Endothelial cell of umbilical vein (primary cell): ENCODE data around the gene RUNX2. TPM values are rescaled to one million over a fixed set of nuclear protein-coding genes. Genes with fewer than 3 reads are reported as not detected.

Experiments
- BruUV-seq: library from RNA; stranded (reverse); fragments of 400-500 nt; replicated peaks from 2 replicates; lab custom pipeline; 2021; lab: Mats Ljungman, UMichigan
- CTCF ChIA-PET: fragments of 300-600, 350-600 bp; sonication (Branson Sonifier 250); formaldehyde crosslinking; loops from one replicate; lab custom pipeline; 2021; ENCODE audit warnings: antibody characterized with exemption, inconsistent platforms; lab: Charles Lee
- POLR2A ChIA-PET: fragments of 300-600, 350-600 bp; sonication (Branson Sonifier 250); formaldehyde crosslinking; loops from one replicate; lab custom pipeline; 2021; ENCODE audit warnings: antibody characterized with exemption, inconsistent platforms; lab: Charles Lee
- DNase-seq: peaks from one replicate; pipeline ENCODE4 v3.0.0-alpha.2; 2011; ENCODE audit warnings: low read depth, low spot score
- FAIRE-seq: peaks from 2 replicates; lab custom pipeline; 2011; peaks lifted over from hg19 to GRCh38; lab: Jason Lieb, UNC
- H2AFZ ChIP-seq: 2 replicates; pipeline ENCODE4 v1.6.0; 2012; ENCODE audit warnings: low read depth, low read length, control low read depth, inconsistent platforms
- H3K27ac ChIP-seq: 2 replicates; pipeline ENCODE4 v1.5.1; 2011; ENCODE audit warnings: low read depth, mild to moderate bottlenecking, control low read depth, low read length, moderate library complexity; ENCODE audit not compliant: insufficient read depth
- H3K27me3 ChIP-seq, 2 experiments: 2 replicates each; pipeline versions ENCODE4 v1.6.0 to v1.6.1; 2011; ENCODE audit warnings: low read length in 2 of 2, mixed read lengths in 1 of 2; ENCODE audit not compliant: control insufficient read depth in 2 of 2, insufficient read depth in 2 of 2
- H3K36me3 ChIP-seq, 2 experiments: 2 replicates in 1 of 2; 3 replicates in 1 of 2; pipeline ENCODE4 v1.5.1; 2011; ENCODE audit warnings: low read length in 2 of 2, mild to moderate bottlenecking in 1 of 2, moderate library complexity in 1 of 2; ENCODE audit not compliant: control insufficient read depth in 2 of 2, insufficient read depth in 2 of 2; ENCODE audit errors: extremely low read depth in 1 of 2
- H3K4me1 ChIP-seq: 3 replicates; pipeline ENCODE4 v1.5.1; 2011; ENCODE audit warnings: mild to moderate bottlenecking, low read length; ENCODE audit not compliant: control insufficient read depth, insufficient read depth; ENCODE audit errors: extremely low read depth
- H3K4me2 ChIP-seq: 2 replicates; pipeline ENCODE4 v1.6.1; 2011; ENCODE audit warnings: low read length, control low read depth, mixed read lengths; ENCODE audit not compliant: insufficient read depth
- H3K4me3 ChIP-seq, 3 experiments: fragments of 200-600 bp in 1 of 3; sonication (generic), shearing (Covaris generic) in 1 of 3; replicated peaks in 1 of 3; 2 replicates each; pipeline ENCODE4 v1.5.1; 2011 to 2016; ENCODE audit warnings: control low read depth in 3 of 3, low read length in 3 of 3, mild to moderate bottlenecking in 2 of 3, inconsistent platforms in 1 of 3, low read depth in 1 of 3, moderate library complexity in 1 of 3; ENCODE audit not compliant: insufficient read depth in 1 of 3
- H3K79me2 ChIP-seq: 2 replicates; pipeline ENCODE4 v1.6.0; 2012; ENCODE audit warnings: low read length, inconsistent platforms; ENCODE audit not compliant: control insufficient read depth, insufficient read depth
- H3K9ac ChIP-seq: replicated peaks from 2 replicates; pipeline ENCODE3; 2011; ENCODE audit warnings: low read length, control low read depth; ENCODE audit not compliant: insufficient read depth; ENCODE audit errors: extremely low read depth
- H3K9me1 ChIP-seq: replicated peaks from 3 replicates; pipeline ENCODE4 v1.6.0; 2011; ENCODE audit warnings: mild to moderate bottlenecking, low read length; ENCODE audit not compliant: control insufficient read depth, insufficient read depth; ENCODE audit errors: extremely low read depth
- H3K9me3 ChIP-seq: replicated peaks from 2 replicates; pipeline ENCODE4 v1.5.1; 2012; ENCODE audit warnings: low read length, inconsistent platforms; ENCODE audit not compliant: control insufficient read depth, insufficient read depth
- H4K20me1 ChIP-seq: replicated peaks from 2 replicates; pipeline ENCODE3; 2011; ENCODE audit warnings: mild to moderate bottlenecking, low read length; ENCODE audit not compliant: control insufficient read depth, insufficient read depth; ENCODE audit errors: extremely low read depth
- EZH2 ChIP-seq: IDR thresholded peaks from 2 replicates; pipeline ENCODE4 v1.6.1; 2012; ENCODE audit warnings: borderline replicate concordance, low read depth, mild to moderate bottlenecking, moderate library complexity, low read length, inconsistent platforms; ENCODE audit not compliant: severe bottlenecking
- FOS ChIP-seq: IDR thresholded peaks from 2 replicates; pipeline ENCODE4 v1.6.1; 2011; ENCODE audit warnings: mild to moderate bottlenecking, low read length, moderate library complexity, borderline replicate concordance; ENCODE audit not compliant: insufficient read depth
- GATA2 ChIP-seq: IDR thresholded peaks from 2 replicates; pipeline ENCODE4 v1.7.0; 2011; ENCODE audit warnings: low read depth, mild to moderate bottlenecking, moderate library complexity, mixed read lengths, low read length; ENCODE audit not compliant: insufficient read length, insufficient read depth
- JUN ChIP-seq: IDR thresholded peaks from 2 replicates; pipeline ENCODE4 v1.6.1; 2011; ENCODE audit warnings: borderline replicate concordance, low read depth; ENCODE audit not compliant: insufficient read length, insufficient read depth
- MYC ChIP-seq: IDR thresholded peaks from one replicate; pipeline ENCODE4 v1.6.1; 2011; ENCODE audit warnings: mild to moderate bottlenecking, low read depth, low read length
- POLR2A ChIP-seq: IDR thresholded peaks from 2 replicates; pipeline ENCODE4 v1.6.1; 2012; ENCODE audit warnings: low read depth, mild to moderate bottlenecking, control low read depth, low read length
- POLR2AphosphoS5 ChIP-seq: IDR thresholded peaks from 2 replicates; pipeline ENCODE4 v1.6.1; 2012; ENCODE audit warnings: low read depth, mild to moderate bottlenecking, control low read depth, low read length, moderate library complexity; ENCODE audit not compliant: insufficient read depth
- dilution Hi-C: fragments of 300-500 bp; cut with MboI; formaldehyde crosslinking; loops from one replicate; pipeline ENCODE4 v1.15.0; 2019; ENCODE audit warnings: low sequenced_read_pairs; ENCODE audit not compliant: extremely low pct_ligation_motif_present
- intact Hi-C: fragments of 100-400 bp; cut with micrococcal nuclease; formaldehyde crosslinking; loops from one replicate; pipeline ENCODE4 v1.10.0; 2022
- polyA plus RNA-seq, 4 experiments: library from polyadenylated mRNA; depleted of rRNA in 3 of 4; stranded (reverse) in 3 of 4; unstranded in 1 of 4; fragments of >200 nt; gene quantifications; 2 replicates each; pipeline versions ENCODE4 v1.2.1 to v1.2.3, GENCODE V29; 2011 to 2012; ENCODE audit warnings: missing spikeins in 1 of 4
- total RNA-seq: library from RNA; stranded (reverse); gene quantifications from 2 replicates; pipeline ENCODE4 v1.2.3, GENCODE V29; 2021
- TF ChIP-seq, protein P1 (sequence below), 2 donors: IDR thresholded peaks; 1 replicate in 1 of 2; 2 replicates in 1 of 2; pipeline ENCODE4 v1.5.1; 2011; ENCODE audit warnings: low read length in 2 of 2, mild to moderate bottlenecking in 2 of 2, moderate library complexity in 2 of 2, control low read depth in 1 of 2, inconsistent platforms in 1 of 2, low read depth in 1 of 2; ENCODE audit not compliant: insufficient read depth in 1 of 2; ENCODE audit errors: extremely low read depth in 1 of 2
- TF ChIP-seq, protein P2 (sequence below): IDR thresholded peaks from 2 replicates; pipeline ENCODE4 v1.6.1; 2011; ENCODE audit not compliant: insufficient read depth, insufficient read length

Gene RUNX2
- total and polyA plus RNA-seq, 2 donors (not counting 3 experiments of a cell fraction or from before 2014, with no cell fraction given) = 0.06 TPM; not detected in 1

GRCh38 chr6:45710304-45710821 is 382.2 kb downstream of the RUNX2 start:
- intact Hi-C loops = loop anchor here (5.0 to 10.0 kb wide), 3 partner anchors 156 to 466 kb away; no protein-coding TSS in a partner anchor
- no peaks in the 10 kb centered on the region for H4K20me1 ChIP-seq
- ChIA-PET POLR2A (no interaction called here), CTCF (interaction anchor here (7.6 kb wide), 1 partner anchor 1055 kb away, joined by 282 read pairs; no protein-coding TSS in a partner anchor)
- no peak overlapping the region for H3K27ac ChIP-seq
- H3K9ac ChIP-seq = no peak overlapping the region
- no peak for DNase-seq
- no peak overlapping the region for H3K4me3 ChIP-seq
- H3K79me2 ChIP-seq = no peaks in the 10 kb centered on the region
- no peaks in the 10 kb centered on the region for H3K4me1 ChIP-seq
- no peak overlapping the region for H2AFZ ChIP-seq
- H3K9me1 ChIP-seq = no peaks in the 10 kb centered on the region
- no peak overlapping the region for H3K4me2 ChIP-seq
- peaks cover 3 to 9% of the 10 kb centered on the region in 2 experiments for H3K27me3 ChIP-seq
- dilution Hi-C loops = no loop called here
- no peak for FAIRE-seq
- no peaks in the 10 kb centered on the region for H3K36me3 ChIP-seq
- no peaks in the 10 kb centered on the region for H3K9me3 ChIP-seq
- no TSS peak for BruUV-seq
- TF ChIP-seq EZH2 = no peak
- TF ChIP-seq MYC = no peak
- no peak for TF ChIP-seq FOS
- TF ChIP-seq POLR2A = no peak
- TF ChIP-seq GATA2 = no peak
- no peak for TF ChIP-seq JUN
- TF ChIP-seq, protein P1, sequence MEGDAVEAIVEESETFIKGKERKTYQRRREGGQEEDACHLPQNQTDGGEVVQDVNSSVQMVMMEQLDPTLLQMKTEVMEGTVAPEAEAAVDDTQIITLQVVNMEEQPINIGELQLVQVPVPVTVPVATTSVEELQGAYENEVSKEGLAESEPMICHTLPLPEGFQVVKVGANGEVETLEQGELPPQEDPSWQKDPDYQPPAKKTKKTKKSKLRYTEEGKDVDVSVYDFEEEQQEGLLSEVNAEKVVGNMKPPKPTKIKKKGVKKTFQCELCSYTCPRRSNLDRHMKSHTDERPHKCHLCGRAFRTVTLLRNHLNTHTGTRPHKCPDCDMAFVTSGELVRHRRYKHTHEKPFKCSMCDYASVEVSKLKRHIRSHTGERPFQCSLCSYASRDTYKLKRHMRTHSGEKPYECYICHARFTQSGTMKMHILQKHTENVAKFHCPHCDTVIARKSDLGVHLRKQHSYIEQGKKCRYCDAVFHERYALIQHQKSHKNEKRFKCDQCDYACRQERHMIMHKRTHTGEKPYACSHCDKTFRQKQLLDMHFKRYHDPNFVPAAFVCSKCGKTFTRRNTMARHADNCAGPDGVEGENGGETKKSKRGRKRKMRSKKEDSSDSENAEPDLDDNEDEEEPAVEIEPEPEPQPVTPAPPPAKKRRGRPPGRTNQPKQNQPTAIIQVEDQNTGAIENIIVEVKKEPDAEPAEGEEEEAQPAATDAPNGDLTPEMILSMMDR (IDR thresholded peaks at IDR 0.05; ENCODE audit: extremely low read depth in 1 of 2, insufficient read depth in 1 of 2, low read depth in 1 of 2, low read length in 2 of 2) = no peak
- TF ChIP-seq POLR2AphosphoS5 = no peak
- TF ChIP-seq, protein P2, sequence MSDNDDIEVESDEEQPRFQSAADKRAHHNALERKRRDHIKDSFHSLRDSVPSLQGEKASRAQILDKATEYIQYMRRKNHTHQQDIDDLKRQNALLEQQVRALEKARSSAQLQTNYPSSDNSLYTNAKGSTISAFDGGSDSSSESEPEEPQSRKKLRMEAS = no peak
